Smooth muscle cell of the umbilical artery (primary cell): ENCODE data around the gene PEBP1. TPM values are rescaled to one million over a fixed set of nuclear protein-coding genes. Genes with fewer than 3 reads are reported as not detected.

Source experiments
- total RNA-seq: library from RNA; depleted of rRNA; stranded (reverse); fragments of >200 nt; gene quantifications from 2 replicates; pipeline ENCODE4 v1.2.3, GENCODE V29; 2014

Gene PEBP1
- total RNA-seq: 162 and 173 TPM in 2 replicates

DNA sequence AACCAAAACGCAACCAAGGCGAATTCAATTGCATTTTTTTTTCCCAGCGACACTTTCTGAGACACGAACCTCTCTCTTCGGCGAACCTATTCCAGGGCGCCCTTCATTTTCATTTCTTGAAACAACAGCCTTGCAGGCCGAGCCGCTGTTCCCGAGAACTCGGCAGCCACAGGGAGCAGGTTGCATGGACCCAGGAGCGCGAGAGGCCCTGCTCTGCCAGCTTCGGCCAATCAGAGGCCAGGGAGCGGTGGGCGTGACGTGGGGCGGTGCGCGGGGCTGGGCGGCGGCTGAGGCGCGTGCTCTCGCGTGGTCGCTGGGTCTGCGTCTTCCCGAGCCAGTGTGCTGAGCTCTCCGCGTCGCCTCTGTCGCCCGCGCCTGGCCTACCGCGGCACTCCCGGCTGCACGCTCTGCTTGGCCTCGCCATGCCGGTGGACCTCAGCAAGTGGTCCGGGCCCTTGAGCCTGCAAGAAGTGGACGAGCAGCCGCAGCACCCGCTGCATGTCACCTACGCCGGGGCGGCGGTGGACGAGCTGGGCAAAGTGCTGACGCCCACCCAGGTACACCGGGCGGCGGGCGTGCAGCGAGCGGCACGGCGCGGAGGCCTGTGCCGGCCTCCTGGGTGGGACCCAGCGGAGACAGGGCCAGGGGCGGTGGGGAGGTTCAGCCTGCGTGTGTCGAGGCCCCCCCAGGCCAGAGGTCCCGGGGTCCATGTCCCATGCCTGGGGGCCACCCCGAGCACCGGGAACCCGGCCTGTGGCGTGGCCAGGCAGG, at the start of gene PEBP1:
Gene PEBP1, plus strand, starts transcription at position 337 of the 771 bp plus-strand sequence. Its CDS starts 86 bp downstream, at position 423.

DNA sequence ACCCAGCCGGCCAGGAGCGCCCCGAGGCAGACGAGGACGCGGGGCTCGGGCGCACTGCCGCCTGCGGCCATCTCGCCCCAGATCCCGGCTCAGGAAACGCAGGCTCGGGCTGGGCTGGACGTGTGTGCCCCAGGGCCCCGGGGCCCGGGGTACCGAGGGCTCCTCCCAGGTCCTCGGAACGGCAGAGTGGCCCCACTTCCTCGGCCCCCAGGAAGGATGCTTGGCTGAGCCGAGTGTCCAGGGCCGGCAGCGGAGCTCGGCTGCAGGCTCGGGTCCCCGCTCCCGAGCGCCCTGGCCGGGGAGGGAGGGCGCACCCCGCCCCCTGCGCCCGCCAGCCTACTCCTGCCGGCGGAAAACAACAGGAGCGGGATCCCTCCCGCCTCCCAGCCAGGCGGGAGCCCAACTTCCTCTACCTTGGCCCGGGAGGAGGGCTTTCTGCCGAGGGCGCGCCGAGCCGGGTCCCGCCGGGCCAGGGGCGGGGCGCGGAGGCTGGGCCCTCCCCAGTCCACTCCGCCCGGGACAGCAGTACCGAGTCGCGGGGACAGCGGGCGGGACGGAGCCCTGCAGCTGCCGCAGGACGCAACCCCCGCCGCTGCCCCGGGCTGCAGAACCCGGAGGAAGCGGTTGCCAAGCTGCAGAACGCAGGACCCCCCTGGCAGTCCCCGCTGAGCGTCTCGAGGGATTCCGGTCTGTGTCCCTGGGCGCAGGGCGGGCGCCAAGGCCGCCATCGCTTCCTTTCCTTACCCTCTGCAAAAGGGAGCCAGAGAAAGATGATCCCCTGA, 32.1 kb upstream of the PEBP1 start, which contains the start of gene VSIG10:
Gene VSIG10, minus strand, starts transcription at position 411 of the 782 bp plus-strand sequence. Its CDS starts 340 bp downstream, at position 71.

Other genes with a start within 250 kb of the PEBP1 start
- gene KSR2, start 167.1 kb upstream of the PEBP1 start, total RNA-seq: under 0.01 TPM in 2 replicates
- gene RFC5, start 119.4 kb upstream of the PEBP1 start, total RNA-seq: 5.0 and 11.5 TPM in 2 replicates
- 124 and 174 TPM in 2 replicates for gene WSB2, start 74.9 kb upstream of the PEBP1 start, total RNA-seq
- gene VSIG10, start 32.1 kb upstream of the PEBP1 start, total RNA-seq: 8.9 and 16.9 TPM in 2 replicates
- 41.3 and 52.7 TPM in 2 replicates for gene TAOK3, start 236.8 kb downstream of the PEBP1 start, total RNA-seq
- 33.0 and 36.4 TPM in 2 replicates for gene SUDS3, start 240.4 kb downstream of the PEBP1 start, total RNA-seq